GF-D8 (cell line): Measurements from ENCODE around the gene LTBP4.
A peak's percentile ranks its signal among the peaks of the same experiment; 100 is the strongest.
"Not testable (repeated sequence)": the region's sequence is repeated elsewhere in the genome, so short reads cannot be mapped to it uniquely, and the experiment has no call there.

Source experiments
- DNase-seq: peaks from one replicate; lab custom pipeline; 2025; lab: John Stamatoyannopoulos, UW

Gene LTBP4

DNA sequence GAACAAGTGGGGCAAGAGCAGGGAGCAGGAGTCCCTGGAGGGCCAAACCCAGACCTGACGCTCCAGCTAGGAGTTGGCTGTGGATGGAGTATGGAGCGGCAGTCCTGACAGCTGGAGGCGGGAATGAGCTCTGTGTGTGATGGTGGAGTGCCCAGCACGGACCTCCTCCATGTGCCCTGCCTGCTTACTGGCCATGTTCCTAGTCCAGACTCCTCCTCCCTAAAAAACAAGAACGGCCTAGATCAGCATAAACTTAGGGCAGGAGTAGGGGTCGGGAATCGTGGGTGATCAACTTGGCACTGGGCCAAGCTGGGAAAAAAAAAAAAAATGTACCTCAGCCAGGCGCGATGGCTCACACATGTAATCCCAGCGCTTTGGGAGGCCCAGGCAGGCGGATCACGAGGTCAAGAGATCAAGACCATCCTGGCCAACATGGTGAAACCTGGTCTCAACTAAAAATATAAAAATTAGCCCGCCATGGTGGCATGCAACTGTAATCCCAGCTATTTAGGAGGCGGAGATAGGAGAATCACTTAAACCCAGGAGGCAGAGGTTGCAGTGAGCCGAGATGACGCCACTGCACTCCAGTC, 29.5 kb downstream of the LTBP4 start:
- no peak for DNase-seq

DNA sequence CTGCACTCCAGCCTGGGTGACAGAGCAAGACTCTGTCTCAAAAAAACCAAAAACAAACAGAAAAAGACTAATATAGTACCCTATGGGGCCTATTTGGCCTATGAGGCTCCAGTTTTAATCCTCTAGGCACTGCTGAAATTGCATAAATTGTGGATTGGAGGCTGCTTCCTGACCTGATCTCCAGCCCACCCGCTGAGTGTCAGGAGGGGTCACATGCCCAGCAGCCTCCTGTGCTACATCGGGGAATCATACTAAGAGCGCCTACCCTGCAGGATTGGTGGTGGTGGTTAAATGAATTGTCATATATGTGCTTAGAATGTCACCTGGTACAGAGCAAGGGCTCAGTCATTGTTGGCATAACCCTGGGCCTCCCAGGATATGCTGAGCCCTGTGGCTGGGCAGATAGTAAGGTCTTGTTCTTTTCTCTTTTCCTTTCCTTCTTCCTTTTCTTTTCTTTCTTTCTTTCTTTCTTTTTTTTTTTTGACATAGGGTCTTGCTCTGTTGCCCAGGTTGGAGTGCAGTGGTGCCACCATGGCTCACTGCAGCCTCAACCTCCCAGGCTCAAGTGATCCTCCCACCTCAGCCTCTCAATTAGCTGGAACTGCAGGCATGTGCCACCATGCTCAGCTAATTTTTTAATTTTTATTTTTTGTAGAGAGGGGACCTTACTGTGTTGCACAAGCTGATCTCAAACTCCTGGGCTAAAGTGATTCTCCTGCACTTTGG, 31.3 kb downstream of the LTBP4 start:
- no peak for DNase-seq

DNA sequence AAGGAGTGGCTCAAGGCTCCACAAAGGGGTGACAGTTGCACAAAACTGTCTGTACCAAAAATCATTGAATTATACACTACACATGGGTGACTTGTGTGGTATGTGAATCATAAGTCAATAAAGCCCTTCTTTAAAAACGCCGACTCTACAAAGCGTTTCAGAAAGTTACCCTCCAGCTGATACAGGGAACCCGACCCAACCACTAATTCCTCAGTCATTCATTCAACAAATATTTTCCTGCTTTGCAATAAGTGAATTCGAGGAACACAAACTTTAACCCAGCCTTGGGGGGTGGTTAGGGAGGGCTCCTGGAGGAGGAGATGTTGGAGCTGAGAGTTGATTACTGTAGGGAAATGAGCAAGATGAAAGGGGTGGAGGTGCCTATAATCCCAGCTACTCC, 32.0 kb downstream of the LTBP4 start:
- DNase-seq = no peak

DNA sequence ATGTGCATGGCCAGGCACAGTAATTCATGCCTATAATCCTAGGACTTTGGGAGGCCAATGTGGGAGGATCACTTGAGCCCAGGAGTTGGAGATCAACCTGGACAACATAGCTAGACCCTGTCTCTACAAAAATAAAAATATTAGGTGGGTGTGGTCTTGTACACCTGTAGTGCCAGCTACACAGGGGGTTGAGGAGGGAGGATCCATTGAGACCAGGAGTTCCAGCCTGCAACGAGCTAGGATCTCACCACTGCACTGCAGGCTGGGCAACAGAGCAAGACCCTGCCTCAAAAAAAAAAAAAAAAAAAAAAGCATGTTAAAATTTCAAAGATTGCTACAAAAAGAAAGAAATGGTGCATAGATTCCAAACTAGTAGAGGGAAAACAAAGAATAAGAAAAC, 37.2 kb downstream of the LTBP4 start:
- DNase-seq = no peak

DNA sequence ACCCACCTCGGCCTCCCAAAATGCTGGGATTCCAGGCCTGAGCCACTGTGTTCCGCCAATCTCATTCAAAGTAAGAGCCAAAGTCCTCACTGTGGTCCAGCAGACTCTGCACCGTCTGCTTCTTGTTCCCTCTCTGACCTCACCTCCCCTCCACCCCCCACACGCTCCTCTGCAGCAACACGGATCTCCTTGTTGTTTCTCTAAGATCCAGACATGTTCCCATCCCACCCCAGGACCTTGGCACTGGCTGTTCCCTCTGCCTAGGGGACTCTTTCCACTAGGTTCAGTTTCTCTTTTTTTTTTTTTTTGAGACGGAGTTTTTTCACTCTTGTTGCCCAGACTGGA, 38.4 kb downstream of the LTBP4 start:
- no peak for DNase-seq

- peak; percentile 9 for DNase-seq
Measured at GRCh38 chr19:40640744-40641143, 39.6 kb downstream of the LTBP4 start.

DNA sequence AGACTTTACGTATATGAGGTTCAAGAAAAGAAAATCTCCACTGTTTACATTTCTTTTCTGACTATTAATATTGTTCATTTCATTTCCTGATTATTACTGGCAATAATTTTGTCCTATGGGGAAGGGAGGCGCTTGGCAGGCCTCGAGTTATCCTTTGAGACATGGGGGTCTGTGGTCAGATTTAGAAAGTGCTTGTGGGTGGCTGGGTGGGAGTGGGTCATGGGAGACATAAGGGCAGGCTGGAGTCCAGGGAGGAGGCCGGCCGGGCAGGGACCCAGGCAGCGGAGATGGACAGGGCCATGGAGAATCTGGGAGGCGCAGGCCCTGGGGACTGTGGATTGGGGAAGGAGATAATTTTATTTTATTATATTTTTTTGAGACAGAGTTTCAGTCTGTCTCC, 40.1 kb downstream of the LTBP4 start:
- DNase-seq = no peak

DNA sequence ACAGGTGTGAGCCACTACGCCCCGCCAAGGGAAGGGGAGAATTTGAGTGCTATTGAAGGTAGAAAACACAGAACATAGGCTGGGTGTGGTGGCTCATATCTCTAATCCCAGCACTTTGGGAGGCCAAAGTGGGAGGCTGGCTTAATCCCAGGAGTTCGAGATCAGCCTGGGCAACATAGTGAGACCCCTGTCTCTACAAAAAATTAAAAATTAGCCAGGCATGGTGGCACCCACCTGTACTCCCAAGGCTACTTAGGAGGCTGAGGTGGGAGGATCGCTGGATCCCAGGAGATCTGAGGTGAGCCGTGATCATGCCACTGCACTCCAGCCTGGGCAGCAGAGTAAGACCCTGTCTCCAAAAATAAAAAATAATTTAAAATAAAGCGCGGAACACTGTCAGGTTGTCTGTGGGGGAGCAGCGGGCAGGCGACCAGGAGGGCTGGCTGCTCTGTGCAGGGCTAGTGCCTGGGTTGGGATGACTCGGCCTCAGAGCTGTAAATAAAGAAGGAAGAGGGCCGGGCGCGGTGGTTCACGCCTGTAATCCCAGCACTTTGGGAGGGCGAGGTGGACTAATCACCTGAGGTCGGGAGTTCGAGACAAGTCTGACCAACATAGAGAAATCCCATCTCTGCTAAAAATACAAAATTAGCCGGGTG, 41.0 kb downstream of the LTBP4 start:
- DNase-seq = no peak

DNA sequence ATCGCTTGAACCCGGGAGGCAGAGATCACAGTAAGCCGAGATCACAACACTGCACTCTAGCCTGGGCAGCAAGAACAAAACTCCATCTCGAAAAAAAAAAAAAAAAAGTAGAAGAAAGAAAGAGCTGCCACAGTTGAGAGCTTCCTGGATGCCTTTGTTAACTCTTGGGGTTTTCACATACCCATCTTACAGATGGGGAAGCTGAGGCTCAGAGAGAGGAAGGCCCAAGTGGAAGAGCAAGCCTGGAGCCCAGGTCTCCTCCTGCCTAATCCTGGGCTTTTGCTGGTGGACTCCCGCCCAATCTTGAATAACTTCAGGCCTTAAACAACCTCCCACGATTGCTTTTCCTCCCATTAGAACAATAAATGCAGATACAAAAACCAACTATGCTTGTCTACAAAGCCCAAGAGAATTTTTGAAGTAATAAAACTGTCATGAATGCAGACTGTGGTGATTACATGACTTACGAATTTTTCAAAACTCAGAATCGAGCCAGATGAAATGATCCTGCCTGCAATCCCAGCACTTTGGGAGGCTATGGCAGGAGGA, 41.7 kb downstream of the LTBP4 start:
- DNase-seq = no peak

DNA sequence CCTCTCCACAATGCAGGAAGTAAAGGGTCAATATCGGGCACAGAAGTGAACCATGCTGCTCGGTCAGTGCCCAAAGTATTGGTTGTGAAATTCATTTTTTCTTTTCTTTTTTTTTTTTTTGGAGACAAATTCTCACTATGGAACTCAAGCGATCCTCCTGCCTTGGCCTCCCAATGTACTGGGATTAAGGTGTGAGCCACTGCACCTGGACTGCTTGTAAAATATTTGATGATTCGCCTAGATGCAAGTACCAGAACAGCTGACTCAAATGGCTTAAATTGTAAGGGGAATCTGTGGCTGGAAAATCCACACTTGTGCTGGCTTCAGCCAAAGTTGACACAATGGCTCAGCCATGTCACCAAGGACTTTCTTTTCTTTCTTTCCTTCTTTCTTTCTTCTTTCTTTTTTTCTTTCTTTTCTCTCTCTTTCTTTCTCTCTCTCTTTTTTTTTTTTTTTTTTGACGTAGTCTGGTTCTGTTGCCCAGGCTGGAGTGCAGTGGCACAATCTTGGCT, 45.6 kb downstream of the LTBP4 start:
- DNase-seq = no peak

GRCh38 chr19:40649903-40650675, 48.9 kb downstream of the LTBP4 start:
- not testable (repeated sequence) for DNase-seq

DNA sequence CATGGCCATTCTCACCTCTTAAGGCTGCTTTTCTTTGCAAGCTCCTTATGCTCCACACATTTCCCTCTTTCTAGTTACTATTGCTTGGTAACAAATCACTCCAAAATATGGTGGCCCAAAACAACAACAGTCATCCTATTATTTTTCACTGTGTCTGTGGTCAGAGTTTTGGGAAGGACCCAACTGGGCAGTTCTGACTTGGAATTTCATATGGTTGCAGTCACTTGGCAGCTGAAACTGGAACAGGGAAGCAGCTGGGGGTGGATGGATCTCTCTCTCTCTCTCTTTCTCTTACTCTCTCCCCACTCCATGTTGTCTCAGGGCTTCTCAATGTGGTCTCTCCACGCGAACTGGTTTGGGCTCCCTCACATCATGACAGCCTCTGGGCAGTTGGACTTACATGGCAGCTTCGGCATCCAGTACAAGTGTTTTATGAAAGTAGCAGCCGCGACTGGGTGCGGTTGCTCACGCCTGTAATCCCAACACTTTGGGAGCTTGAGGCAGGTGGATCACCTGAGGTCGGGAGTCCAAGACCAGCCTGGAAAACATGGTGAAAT, 49.7 kb downstream of the LTBP4 start:
- no peak for DNase-seq

- not testable (repeated sequence) for DNase-seq
Measured at GRCh38 chr19:40652303-40652702, 51.1 kb downstream of the LTBP4 start.

DNA sequence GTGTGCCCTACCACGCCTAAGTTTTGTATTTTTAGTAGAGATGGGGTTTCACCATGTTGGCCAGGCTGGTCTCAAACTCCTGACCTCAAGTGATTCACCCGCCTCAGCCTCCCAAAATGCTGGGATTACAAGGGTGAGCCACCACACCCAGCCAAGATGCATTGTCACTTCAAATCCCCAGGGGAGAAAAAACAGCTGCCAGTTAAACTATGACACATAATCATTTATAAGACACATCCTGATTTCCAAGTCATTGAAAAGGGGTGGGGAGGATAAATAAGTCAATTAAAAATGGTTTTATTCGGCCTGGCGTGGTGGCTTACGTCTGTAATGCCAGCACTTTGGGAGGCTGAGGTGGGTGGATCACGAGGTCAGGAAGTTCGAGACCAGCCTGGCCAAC, 54.5 kb downstream of the LTBP4 start:
- not testable (repeated sequence) for DNase-seq

DNA sequence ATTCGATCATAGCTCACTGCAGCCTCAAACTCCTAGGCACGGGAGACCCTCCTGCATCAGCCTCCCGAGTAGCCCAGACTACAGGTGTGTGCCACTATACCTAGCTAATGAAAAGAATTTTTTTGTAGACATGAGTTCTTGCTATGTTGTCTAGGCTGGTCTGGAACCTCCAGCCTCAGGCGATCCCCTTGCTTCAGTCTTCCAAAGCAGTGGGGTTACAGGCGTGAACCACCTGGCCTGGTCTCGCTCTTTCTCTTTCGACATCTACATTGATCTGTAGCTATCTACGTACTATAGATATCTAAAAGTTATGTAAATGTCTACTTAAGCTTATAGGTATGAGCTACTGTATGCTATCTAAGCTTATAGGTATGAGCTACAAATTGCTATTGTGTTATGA, 56.9 kb downstream of the LTBP4 start:
- DNase-seq = no peak

DNA sequence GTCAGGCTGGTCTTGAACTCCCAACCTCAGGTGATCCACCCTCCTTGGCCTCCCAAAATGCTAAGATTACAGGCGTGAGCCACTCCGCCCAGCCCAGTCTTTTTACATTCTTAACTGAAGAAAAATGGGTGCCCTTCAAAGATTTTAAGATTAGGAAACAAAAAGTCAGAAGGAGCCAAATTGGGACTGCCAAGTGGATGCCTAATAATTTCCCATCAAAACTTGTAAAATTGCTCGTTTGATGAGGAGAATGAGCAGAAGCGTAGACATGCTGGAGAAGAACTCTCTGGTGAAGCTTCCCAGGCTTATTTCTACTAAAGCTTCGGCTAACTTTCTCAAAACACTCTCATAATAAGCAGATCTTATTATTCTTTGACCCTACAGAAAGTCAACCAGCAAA, 57.9 kb downstream of the LTBP4 start:
- no peak for DNase-seq

DNA sequence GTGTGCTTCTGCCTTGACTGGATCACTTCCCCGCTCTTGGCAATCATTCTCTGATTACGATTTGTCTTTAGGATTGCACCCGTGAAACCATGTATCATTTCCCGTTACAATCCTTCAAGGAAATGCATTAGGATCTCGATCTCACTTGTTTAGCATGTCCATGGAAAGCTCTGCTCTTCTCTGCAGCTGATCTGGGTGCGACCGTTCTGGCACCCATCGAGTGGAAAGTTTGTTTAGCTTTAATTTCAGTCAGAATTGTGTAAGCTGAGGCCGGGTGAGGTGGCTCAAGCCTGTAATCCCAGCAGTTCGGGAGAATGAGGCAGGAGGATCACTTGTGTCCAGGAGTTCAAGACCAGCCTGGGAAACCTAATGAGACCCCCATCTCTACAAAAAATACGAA, 58.4 kb downstream of the LTBP4 start:
- no peak for DNase-seq

DNA sequence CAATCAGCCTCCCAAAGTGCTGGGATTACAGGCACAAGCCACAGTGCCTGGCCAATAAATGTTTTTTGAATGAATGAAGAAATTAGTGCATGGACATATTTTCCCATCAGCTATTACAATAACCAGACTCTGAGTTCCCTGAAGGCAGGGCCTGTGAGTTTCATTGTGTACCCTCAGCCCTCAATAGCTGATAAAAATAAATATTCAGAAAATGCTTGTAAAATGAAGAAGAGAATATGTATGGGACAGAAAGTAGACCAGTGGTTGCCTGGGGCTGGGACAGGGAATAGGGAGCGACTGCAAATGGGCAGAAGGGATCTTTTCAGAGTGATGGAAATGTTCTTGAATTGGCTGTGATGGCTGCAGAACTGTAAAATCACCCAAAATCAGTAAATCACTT, 60.4 kb downstream of the LTBP4 start:
- no peak for DNase-seq

- peak; percentile 36 for DNase-seq
Measured at GRCh38 chr19:40662925-40663694, 61.9 kb downstream of the LTBP4 start.

- DNase-seq = no peak
Measured at GRCh38 chr19:40663695-40664692, 62.8 kb downstream of the LTBP4 start.
